ENCODE data around the gene ZDHHC8.

Gene ZDHHC8

GRCh38 chr22:20131597-20131858, at the start of gene ZDHHC8:
Gene ZDHHC8 (plus strand): TSS chr22:20131804. CDS start chr22:20131948, 144 bp downstream.
- no peak for DNase-seq

- DNase-seq = no peak
Measured at GRCh38 chr22:20083157-20083890, 48.3 kb upstream of the ZDHHC8 start.

GRCh38 chr22:20083891-20084546, 47.6 kb upstream of the ZDHHC8 start:
- DNase-seq = no peak

GRCh38 chr22:20084547-20085413, 46.8 kb upstream of the ZDHHC8 start:
- no peak for DNase-seq

- DNase-seq = no peak
Measured at GRCh38 chr22:20085651-20086050, 46.0 kb upstream of the ZDHHC8 start.

- no peak for DNase-seq
Measured at GRCh38 chr22:20086101-20086599, 45.5 kb upstream of the ZDHHC8 start.

GRCh38 chr22:20086763-20087162, 44.8 kb upstream of the ZDHHC8 start:
- no peak for DNase-seq

GRCh38 chr22:20087319-20088262, 44.0 kb upstream of the ZDHHC8 start:
- DNase-seq = no peak

GRCh38 chr22:20088263-20088648, 43.3 kb upstream of the ZDHHC8 start:
- DNase-seq = no peak

GRCh38 chr22:20089226-20089976, 42.2 kb upstream of the ZDHHC8 start:
- DNase-seq = no peak

GRCh38 chr22:20089977-20090729, 41.5 kb upstream of the ZDHHC8 start:
- no peak for DNase-seq

GRCh38 chr22:20090730-20091240, 40.8 kb upstream of the ZDHHC8 start:
- no peak for DNase-seq

- no peak for DNase-seq
Measured at GRCh38 chr22:20091690-20092476, 39.7 kb upstream of the ZDHHC8 start.

- no peak for DNase-seq
Measured at GRCh38 chr22:20092477-20092854, 39.1 kb upstream of the ZDHHC8 start.

- no peak for DNase-seq
Measured at GRCh38 chr22:20093418-20094196, 38.0 kb upstream of the ZDHHC8 start.

GRCh38 chr22:20094197-20094807, 37.3 kb upstream of the ZDHHC8 start:
- no peak for DNase-seq

- DNase-seq = no peak
Measured at GRCh38 chr22:20095521-20095920, 36.1 kb upstream of the ZDHHC8 start.

- no peak for DNase-seq
Measured at GRCh38 chr22:20096574-20097420, 34.8 kb upstream of the ZDHHC8 start.
